Fibroblast of lung (primary cell): ENCODE data around the gene KRT25. TPM values are rescaled to one million over a fixed set of nuclear protein-coding genes. Genes with fewer than 3 reads are reported as not detected.

Experiments
- DNase-seq, 2 donors: peaks; one replicate each; pipeline versions ENCODE4 v3.0.0 to v3.0.0-alpha.2; 2010; ENCODE audit warnings: low read depth in 2 of 2
- H2AFZ ChIP-seq: 2 replicates; pipeline ENCODE4 v1.5.1; 2012; ENCODE audit warnings: low read length, control low read depth, inconsistent platforms
- H3K27ac ChIP-seq: 2 replicates; pipeline ENCODE4 v1.5.1; 2011; ENCODE audit warnings: low read length, control low read depth; ENCODE audit not compliant: insufficient read depth
- H3K27me3 ChIP-seq: 2 replicates; pipeline ENCODE4 v1.5.1; 2011; ENCODE audit warnings: mild to moderate bottlenecking, low read length; ENCODE audit not compliant: control insufficient read depth, insufficient read depth
- H3K36me3 ChIP-seq: 2 replicates; pipeline ENCODE4 v1.5.1; 2011; ENCODE audit warnings: low read length; ENCODE audit not compliant: control insufficient read depth, insufficient read depth
- H3K4me1 ChIP-seq: 2 replicates; pipeline ENCODE4 v1.5.1; 2011; ENCODE audit warnings: low read length; ENCODE audit not compliant: control insufficient read depth, insufficient read depth; ENCODE audit errors: extremely low read depth
- H3K4me2 ChIP-seq: 2 replicates; pipeline ENCODE4 v1.5.1; 2011; ENCODE audit warnings: low read length, control low read depth; ENCODE audit not compliant: insufficient read depth; ENCODE audit errors: extremely low read depth
- H3K4me3 ChIP-seq, 4 experiments: fragments of 200-600 bp in 1 of 4; sonication (generic) in 1 of 4; replicated peaks in 1 of 4; 2 replicates each; pipeline ENCODE4 v1.5.1; 2011 to 2016; ENCODE audit warnings: low read length in 4 of 4, low read depth in 3 of 4, mild to moderate bottlenecking in 3 of 4, control low read depth in 2 of 4, inconsistent platforms in 1 of 4, mixed read lengths in 1 of 4; ENCODE audit not compliant: insufficient read depth in 1 of 4; ENCODE audit errors: control extremely low read depth in 1 of 4
- H3K79me2 ChIP-seq: 2 replicates; pipeline ENCODE4 v1.5.1; 2012; ENCODE audit warnings: mild to moderate bottlenecking, low read length, inconsistent platforms; ENCODE audit not compliant: control insufficient read depth, insufficient read depth
- H3K9ac ChIP-seq: 2 replicates; pipeline ENCODE4 v1.5.1; 2011; ENCODE audit warnings: mild to moderate bottlenecking, low read length, control low read depth; ENCODE audit not compliant: insufficient read depth
- H3K9me3 ChIP-seq: 2 replicates; pipeline ENCODE4 v1.5.1; 2012; ENCODE audit warnings: low read depth, low read length; ENCODE audit not compliant: control insufficient read depth, insufficient read depth
- H4K20me1 ChIP-seq: 2 replicates; pipeline ENCODE4 v1.5.1; 2011; ENCODE audit warnings: low read length; ENCODE audit not compliant: control insufficient read depth, insufficient read depth; ENCODE audit errors: extremely low read depth
- CTCF ChIP-seq, 2 donors: IDR thresholded peaks in 1 of 2; conservative IDR thresholded peaks in 1 of 2; 1 replicate in 1 of 2; 2 replicates in 1 of 2; pipeline ENCODE4 v1.5.1; 2011 to 2012; ENCODE audit warnings: low read length in 2 of 2, control low read depth in 1 of 2, inconsistent platforms in 1 of 2, low read depth in 1 of 2, mild to moderate bottlenecking in 1 of 2
- EZH2 ChIP-seq: IDR thresholded peaks from 2 replicates; pipeline ENCODE4 v1.5.1; 2012; ENCODE audit warnings: low read length, control low read depth, mild to moderate bottlenecking; ENCODE audit errors: missing control alignments
- polyA plus RNA-seq, 2 donors: library from polyadenylated mRNA; depleted of rRNA in 1 of 2; stranded (reverse) in 1 of 2; unstranded in 1 of 2; fragments of >200 nt; gene quantifications; 2 replicates each; pipeline ENCODE4 v1.2.1, GENCODE V29; 2011 to 2012; ENCODE audit warnings: missing spikeins in 1 of 2
- total RNA-seq: library from RNA; depleted of rRNA; stranded (reverse); fragments of >200 nt; gene quantifications from 2 replicates; pipeline ENCODE4 v1.2.1, GENCODE V29; 2014

The KRT25 gene
- total and polyA plus RNA-seq, 2 donors (not counting 1 experiment from before 2014, with no cell fraction given), result not detected

DNA sequence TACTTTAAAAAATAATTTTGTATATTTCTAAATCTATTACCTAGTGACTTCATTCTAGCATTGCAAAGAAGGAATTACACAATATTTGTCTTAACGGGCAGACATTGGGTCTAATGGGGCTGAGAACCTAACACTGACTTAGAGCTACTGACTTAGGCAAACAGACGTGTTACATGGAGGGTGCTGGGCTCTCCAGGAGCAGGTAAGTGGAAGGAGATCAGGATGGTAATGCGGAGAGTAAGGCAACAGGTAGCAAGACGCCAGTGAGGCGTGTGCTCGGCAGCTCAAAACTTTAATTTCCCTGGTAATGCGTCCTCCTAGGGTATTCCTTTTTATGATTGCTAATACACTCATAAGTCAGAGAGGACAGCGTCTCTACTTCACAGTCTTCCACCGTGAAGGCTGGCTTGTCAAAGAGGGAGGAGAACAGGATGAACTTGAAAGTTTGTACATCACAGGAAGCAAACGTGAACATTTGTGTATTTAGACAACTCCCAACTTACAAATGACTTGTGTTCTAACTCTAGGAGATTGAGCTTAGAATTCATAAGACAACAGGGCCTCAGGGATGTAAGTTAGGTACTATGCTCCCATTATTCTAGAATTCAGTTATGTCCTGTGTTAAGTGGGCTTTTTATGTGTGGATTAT lies 40.0 kb upstream of the KRT25 start:
- Histone ChIP-seq H3K36me3 (no peaks in the 10 kb centered on the region), H3K9me3 (no peaks in the 10 kb centered on the region), H2AFZ (no peak overlapping the region), H3K9ac (no peak overlapping the region), H3K4me2 (no peak overlapping the region), H3K79me2 (no peaks in the 10 kb centered on the region), H3K4me3 (no peak overlapping the region), H3K4me1 (no peaks in the 10 kb centered on the region), H3K27ac (no peak overlapping the region), H4K20me1 (no peaks in the 10 kb centered on the region), H3K27me3 (peaks cover 14% of the 10 kb centered on the region)
- no peak for DNase-seq
- no peak for TF ChIP-seq EZH2
- TF ChIP-seq CTCF (conservative IDR thresholded peaks at IDR 0.05 in 1 of 2, IDR thresholded peaks at IDR 0.05 in 1 of 2; ENCODE audit: low read depth in 1 of 2, low read length in 2 of 2), result no peak

DNA sequence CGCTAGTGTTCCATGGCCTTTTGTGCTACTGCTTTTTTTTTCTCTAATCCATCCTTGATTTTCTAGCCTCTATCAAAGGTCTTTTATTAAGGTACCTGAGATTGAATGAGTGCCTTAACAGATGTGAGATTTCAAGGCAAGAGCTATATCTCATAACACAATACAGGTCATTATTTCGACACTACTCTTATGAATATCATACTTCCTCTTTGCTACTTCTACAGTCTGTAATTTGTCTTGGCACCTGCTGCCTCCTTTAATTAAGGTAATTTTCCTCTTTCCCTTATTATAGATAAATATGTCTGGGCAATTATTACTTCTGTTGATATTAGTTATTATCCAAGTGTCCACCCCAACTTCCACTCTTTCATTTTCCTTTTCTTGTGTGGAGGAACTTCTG lies 39.3 kb upstream of the KRT25 start:
- Histone ChIP-seq H3K4me3 (no peak overlapping the region), H3K9ac (no peak overlapping the region), H3K9me3 (no peaks in the 10 kb centered on the region), H3K4me2 (no peak overlapping the region), H4K20me1 (no peaks in the 10 kb centered on the region), H3K27me3 (peaks cover 12% of the 10 kb centered on the region), H3K27ac (no peak overlapping the region), H3K4me1 (no peaks in the 10 kb centered on the region), H3K79me2 (no peaks in the 10 kb centered on the region), H3K36me3 (no peaks in the 10 kb centered on the region), H2AFZ (no peak overlapping the region)
- DNase-seq, result no peak
- TF ChIP-seq CTCF (conservative IDR thresholded peaks at IDR 0.05 in 1 of 2, IDR thresholded peaks at IDR 0.05 in 1 of 2; ENCODE audit: low read depth in 1 of 2, low read length in 2 of 2) (no peak), EZH2 (no peak)

DNA sequence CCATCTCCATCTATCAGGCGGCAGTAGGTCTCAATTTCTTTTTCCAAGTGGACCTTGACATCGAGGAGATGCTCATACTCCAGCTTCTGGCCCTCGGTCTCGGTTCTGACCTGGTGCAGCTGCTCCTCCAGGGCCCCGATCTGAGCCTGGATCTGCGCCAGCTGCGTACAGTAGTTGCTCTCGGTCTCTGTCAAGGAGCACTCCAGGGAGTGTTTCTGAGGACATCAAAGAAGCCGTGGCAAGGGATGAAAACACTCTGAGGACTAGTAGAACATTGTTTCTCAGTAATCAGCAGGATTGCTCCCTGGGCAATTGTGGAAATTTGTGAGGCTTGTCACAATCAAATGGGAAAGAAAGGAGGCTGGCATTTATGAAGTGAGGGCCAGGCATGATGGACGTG lies 38.7 kb upstream of the KRT25 start:
- no peak for DNase-seq
- no peak overlapping the region for H3K9ac ChIP-seq
- no peak overlapping the region for H3K27ac ChIP-seq
- no peaks in the 10 kb centered on the region for H3K4me1 ChIP-seq
- H3K4me3 ChIP-seq, result no peak overlapping the region
- H3K36me3 ChIP-seq, result no peaks in the 10 kb centered on the region
- no peak overlapping the region for H3K4me2 ChIP-seq
- H3K79me2 ChIP-seq, result no peaks in the 10 kb centered on the region
- TF ChIP-seq EZH2 (no peak), CTCF (conservative IDR thresholded peaks at IDR 0.05 in 1 of 2, IDR thresholded peaks at IDR 0.05 in 1 of 2; ENCODE audit: low read depth in 1 of 2, low read length in 2 of 2) (no peak)
- H3K27me3 ChIP-seq, result peaks cover 11% of the 10 kb centered on the region
- no peaks in the 10 kb centered on the region for H3K9me3 ChIP-seq
- H2AFZ ChIP-seq, result no peak overlapping the region
- H4K20me1 ChIP-seq, result no peaks in the 10 kb centered on the region
